Right atrium auricular region (tissue), 2 donors: ENCODE data around the gene MRPL36. TPM values are rescaled to one million over a fixed set of nuclear protein-coding genes. Genes with fewer than 3 reads are reported as not detected.

Experiments used
- DNase-seq: peaks from one replicate; pipeline ENCODE4 v3.0.0-alpha.2; 2019; ENCODE audit warnings: low spot score
- H3K27ac ChIP-seq, 2 donors: fragments of 200-600 bp; sonication (generic); 1 replicate in 1 of 2; 2 replicates in 1 of 2; pipeline ENCODE4 v1.5.1; 2016 to 2019
- H3K27me3 ChIP-seq, 2 donors: fragments of 200-600 bp; sonication (generic); one replicate each; pipeline versions ENCODE4 v1.5.1 to v1.6.0; 2017 to 2019
- H3K36me3 ChIP-seq: fragments of 200-600 bp; sonication (generic); one replicate; pipeline ENCODE4 v1.5.1; 2016
- H3K4me1 ChIP-seq, 2 donors: fragments of 200-600 bp; sonication (generic); one replicate each; pipeline versions ENCODE4 v1.5.1 to v1.6.0; 2017 to 2019
- H3K4me3 ChIP-seq, 2 donors: fragments of 200-600 bp; sonication (generic); 1 replicate in 1 of 2; 2 replicates in 1 of 2; pipeline ENCODE4 v1.5.1; 2017 to 2019; ENCODE audit warnings: mild to moderate bottlenecking in 1 of 2, moderate library complexity in 1 of 2
- H3K9me3 ChIP-seq, 2 donors: fragments of 200-600 bp; sonication (generic); one replicate each; pipeline ENCODE4 v1.5.1; 2019
- total RNA-seq, 2 donors: library from RNA; depleted of rRNA; stranded (reverse); fragments of >200 nt; gene quantifications; one replicate each; pipeline ENCODE4 v1.1.0, GENCODE V29; 2016
- TF ChIP-seq, protein P1 (sequence below), 2 donors: fragments of 200-600 bp; sonication (generic); IDR thresholded peaks; one replicate each; pipeline ENCODE4 v1.5.1; 2019; ENCODE audit warnings: antibody characterized with exemption in 2 of 2

MRPL36 gene
- total RNA-seq = 10 to 100 TPM; 40.5 to 41.2 TPM

DNA sequence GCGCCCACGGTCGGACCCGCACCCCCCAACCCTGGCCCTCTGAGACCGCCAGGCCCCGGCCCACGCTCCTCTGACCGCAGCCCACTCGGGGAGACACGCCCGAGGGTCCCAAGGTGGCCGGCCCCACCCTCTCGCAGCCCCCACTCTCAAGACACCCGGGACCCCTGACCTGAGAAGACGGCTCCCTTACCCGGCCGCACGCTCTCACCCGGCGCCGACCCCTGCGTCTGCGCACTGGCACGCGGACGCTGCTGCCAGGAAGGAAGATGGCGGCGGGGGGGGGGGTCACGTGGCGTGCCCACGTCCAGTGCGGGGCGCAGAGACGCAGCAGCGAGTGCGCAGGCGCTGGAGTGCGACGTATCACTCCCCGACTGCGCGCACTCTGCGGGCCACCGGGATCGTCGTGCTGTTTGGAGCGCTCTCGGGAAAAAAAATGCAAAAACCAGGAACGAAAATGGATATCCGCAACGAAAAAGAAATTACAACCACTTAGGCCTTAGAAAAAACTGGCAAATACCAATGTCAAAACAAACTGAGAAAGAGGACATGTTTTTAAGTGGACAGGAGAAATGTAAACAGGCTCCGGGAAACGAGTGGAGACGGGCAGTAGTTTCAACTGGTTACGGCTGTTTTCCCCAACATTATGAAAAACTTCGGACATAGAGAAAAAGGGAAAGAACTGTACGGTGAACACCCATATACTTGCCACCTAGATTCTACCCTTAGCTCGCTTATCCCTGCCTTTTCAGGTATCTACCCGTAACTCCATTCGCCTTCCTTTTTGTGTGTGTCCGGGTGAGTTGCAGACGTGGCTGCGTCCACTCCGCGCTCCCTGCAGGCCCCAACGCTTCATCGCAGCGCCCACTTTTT lies at the start of gene MRPL36:
MRPL36 (minus strand) TSS at position 236 of the 870 bp plus-strand sequence. CDS start 902 bp downstream, outside the sequence.
- peaks cover 38% of the 10 kb centered on the region for H3K36me3 ChIP-seq
- H3K27ac ChIP-seq = peak within 1 kb of the TSS; percentile 90
- H3K4me3 ChIP-seq = peak within 1 kb of the TSS; percentile 88 to 93
- H3K4me1 ChIP-seq = peaks cover 3 to 42% of the 10 kb centered on the region in 2 donors
- DNase-seq = peak; percentile 92
- TF ChIP-seq, protein P1, sequence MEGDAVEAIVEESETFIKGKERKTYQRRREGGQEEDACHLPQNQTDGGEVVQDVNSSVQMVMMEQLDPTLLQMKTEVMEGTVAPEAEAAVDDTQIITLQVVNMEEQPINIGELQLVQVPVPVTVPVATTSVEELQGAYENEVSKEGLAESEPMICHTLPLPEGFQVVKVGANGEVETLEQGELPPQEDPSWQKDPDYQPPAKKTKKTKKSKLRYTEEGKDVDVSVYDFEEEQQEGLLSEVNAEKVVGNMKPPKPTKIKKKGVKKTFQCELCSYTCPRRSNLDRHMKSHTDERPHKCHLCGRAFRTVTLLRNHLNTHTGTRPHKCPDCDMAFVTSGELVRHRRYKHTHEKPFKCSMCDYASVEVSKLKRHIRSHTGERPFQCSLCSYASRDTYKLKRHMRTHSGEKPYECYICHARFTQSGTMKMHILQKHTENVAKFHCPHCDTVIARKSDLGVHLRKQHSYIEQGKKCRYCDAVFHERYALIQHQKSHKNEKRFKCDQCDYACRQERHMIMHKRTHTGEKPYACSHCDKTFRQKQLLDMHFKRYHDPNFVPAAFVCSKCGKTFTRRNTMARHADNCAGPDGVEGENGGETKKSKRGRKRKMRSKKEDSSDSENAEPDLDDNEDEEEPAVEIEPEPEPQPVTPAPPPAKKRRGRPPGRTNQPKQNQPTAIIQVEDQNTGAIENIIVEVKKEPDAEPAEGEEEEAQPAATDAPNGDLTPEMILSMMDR (IDR thresholded peaks at IDR 0.05) = peak in 1 of 2 donors; percentile 15
- H3K9me3 ChIP-seq = no peaks in the 10 kb centered on the region
- H3K27me3 ChIP-seq = no peaks in the 10 kb centered on the region

DNA sequence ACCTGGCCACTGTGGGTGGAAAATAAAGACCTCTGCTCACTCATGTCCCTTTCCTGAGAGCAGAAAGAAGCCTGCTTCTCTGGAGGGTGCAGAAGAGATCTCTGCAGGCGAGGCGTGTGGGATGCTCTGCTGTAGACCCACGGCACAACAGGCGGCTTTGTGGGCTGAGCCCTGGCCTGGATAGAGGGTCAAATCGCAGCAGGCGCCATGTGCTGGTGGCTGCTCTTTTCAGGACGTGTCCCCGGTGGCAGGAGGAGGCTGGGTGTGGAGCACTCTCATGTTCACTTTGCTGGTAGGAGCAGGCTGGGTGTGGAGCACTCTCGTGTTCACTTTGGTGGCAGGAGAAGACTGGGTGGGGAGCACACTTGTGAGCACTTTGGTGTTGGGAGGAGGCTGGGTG lies 48.0 kb upstream of the MRPL36 start:
- Histone ChIP-seq H3K9me3 (no peaks in the 10 kb centered on the region), H3K4me1 (no peaks in the 10 kb centered on the region), H3K36me3 (no peaks in the 10 kb centered on the region), H3K27ac (no peak overlapping the region), H3K4me3 (no peak overlapping the region), H3K27me3 (no peaks in the 10 kb centered on the region)
- TF ChIP-seq, protein P1 (IDR thresholded peaks at IDR 0.05) = no peak
- no peak for DNase-seq

DNA sequence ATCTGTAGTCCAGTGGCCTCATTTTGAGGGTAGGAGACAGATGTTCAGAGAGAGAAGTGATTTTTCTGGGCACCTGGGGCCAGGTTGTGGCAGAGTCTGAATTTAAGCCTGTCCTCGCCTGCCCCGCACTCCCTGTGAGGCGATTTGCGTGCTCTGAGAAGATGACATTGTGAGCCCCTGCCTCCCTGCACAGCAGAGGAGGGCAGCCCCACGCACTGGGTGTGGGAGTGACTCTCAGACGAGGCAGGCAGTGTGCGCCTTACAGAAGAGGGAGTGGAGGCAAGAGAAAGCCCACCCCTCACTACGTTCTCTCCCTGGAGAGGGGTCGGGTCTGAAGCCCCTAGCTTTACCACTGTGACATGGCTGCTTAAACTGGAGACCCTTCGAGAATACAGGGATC lies 47.4 kb upstream of the MRPL36 start:
- Histone ChIP-seq H3K27ac (no peak overlapping the region), H3K36me3 (no peaks in the 10 kb centered on the region), H3K27me3 (no peaks in the 10 kb centered on the region), H3K9me3 (no peaks in the 10 kb centered on the region), H3K4me3 (no peak overlapping the region), H3K4me1 (no peaks in the 10 kb centered on the region)
- TF ChIP-seq, protein P1 (IDR thresholded peaks at IDR 0.05) = no peak
- no peak for DNase-seq

DNA sequence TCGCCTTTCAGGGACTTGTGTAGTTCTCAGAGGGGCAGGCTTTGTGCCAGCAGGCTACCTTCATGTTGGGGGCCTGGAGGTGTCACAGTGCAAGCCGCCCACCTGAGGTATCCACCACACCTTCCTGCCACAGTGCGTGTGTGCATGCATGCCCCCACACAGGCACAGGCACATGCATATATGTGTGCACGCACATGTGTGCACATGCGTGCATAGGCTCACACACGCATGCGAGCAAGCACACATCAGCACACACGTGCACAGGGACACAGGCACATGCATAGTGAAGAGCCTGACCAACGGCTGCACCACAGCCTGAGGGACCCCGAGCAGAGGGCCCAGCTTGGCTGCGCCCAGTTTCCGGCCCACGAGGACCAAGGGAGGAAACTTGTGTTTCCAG lies 46.9 kb upstream of the MRPL36 start:
- no peaks in the 10 kb centered on the region for H3K27me3 ChIP-seq
- no peak overlapping the region for H3K4me3 ChIP-seq
- no peak for DNase-seq

DNA sequence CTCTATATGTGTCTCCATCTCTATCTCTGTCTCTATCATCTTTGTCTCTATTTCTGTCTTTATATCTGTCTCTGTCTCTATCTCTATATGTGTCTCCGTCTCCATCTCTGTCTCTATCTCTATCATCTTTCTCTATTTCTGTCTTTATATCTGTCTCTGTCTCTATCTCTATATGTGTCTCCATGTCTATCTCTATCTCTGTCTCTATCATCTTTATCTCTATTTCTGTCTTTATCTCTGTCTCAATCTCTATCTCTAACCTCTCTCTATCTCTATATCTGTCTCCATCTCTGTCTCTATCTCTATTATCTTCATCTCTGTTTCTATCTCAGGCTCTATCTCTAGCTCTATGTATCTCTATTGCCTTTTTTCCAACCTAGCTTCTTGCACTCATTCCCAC lies 46.1 kb upstream of the MRPL36 start:
- DNase-seq = no peak
- Histone ChIP-seq H3K27ac (no peak overlapping the region), H3K9me3 (no peaks in the 10 kb centered on the region), H3K4me1 (no peaks in the 10 kb centered on the region), H3K4me3 (no peak overlapping the region), H3K36me3 (no peaks in the 10 kb centered on the region), H3K27me3 (no peaks in the 10 kb centered on the region)
- TF ChIP-seq, protein P1 (IDR thresholded peaks at IDR 0.05) = no peak

More for the DNA sequence above, 46.9 kb upstream of the MRPL36 start:
- H3K9me3 ChIP-seq = no peaks in the 10 kb centered on the region
- H3K36me3 ChIP-seq = no peaks in the 10 kb centered on the region
- TF ChIP-seq, protein P1 (IDR thresholded peaks at IDR 0.05) = no peak
- no peaks in the 10 kb centered on the region for H3K4me1 ChIP-seq
- H3K27ac ChIP-seq = no peak overlapping the region
